ENCODE results near the gene PRR19. TPM values are rescaled to one million over a fixed set of nuclear protein-coding genes. Genes with fewer than 3 reads are reported as not detected.
A peak's percentile ranks its signal among the peaks of the same experiment; 100 is the strongest.

Gene PRR19
- total RNA-seq, 1 donor from 2014 or later, result 1.3 TPM

DNA sequence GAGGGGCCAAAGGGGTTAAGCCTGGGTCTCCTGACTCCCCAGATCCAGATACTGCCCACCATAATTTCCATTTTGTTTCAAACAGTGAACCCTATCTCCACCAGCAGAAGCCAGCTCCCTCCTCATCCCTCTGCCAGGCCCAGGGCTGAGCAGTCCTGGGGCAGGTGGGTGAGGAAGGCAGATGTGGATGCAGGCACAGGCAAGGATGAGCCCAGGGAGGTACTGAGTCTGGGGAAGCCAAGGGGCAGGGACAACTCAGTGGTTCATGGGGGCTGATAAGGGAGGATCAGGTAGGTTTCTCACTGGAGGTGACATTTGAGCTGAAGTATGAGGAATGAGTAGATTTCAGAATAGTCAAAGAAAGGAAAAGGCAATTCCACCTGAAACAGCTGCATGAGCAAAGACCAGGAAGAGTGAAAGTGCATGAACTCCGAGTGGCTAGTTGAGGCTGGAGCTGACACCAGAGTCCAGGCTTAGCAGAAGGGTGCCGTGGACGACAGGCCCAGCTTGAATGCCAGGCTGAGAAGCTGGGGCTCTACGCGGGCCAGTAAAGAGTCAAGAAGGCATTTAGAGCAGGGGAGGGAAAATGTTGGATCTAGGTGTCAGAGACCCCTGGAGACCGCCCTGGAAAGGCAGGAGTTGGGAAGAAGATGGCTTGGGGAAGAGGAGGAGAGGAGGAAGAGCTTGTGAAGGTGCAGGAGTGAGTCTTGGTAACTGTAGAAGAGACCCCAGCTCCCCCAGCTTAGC, 22.6 kb upstream of the PRR19 start:
- H3K9ac ChIP-seq (ENCODE audit: low read length), result peak overlapping the region; percentile 82
- no peaks in the 10 kb centered on the region for H3K9me3 ChIP-seq (ENCODE audit: insufficient read depth, low read depth, low read length)
- peak overlapping the region; percentile 88 for H3K4me3 Mint-ChIP-seq (ENCODE audit: unreplicated experiment)
- H3K4me3 ChIP-seq (ENCODE audit: insufficient read depth, low read depth, low read length), result peak overlapping the region; percentile 76
- no peaks in the 10 kb centered on the region for H3K27me3 Mint-ChIP-seq (ENCODE audit: low read depth, unreplicated experiment)
- no peaks in the 10 kb centered on the region for H3K27me3 ChIP-seq (ENCODE audit: insufficient read depth, low read length)
- TF ChIP-seq, protein P1, sequence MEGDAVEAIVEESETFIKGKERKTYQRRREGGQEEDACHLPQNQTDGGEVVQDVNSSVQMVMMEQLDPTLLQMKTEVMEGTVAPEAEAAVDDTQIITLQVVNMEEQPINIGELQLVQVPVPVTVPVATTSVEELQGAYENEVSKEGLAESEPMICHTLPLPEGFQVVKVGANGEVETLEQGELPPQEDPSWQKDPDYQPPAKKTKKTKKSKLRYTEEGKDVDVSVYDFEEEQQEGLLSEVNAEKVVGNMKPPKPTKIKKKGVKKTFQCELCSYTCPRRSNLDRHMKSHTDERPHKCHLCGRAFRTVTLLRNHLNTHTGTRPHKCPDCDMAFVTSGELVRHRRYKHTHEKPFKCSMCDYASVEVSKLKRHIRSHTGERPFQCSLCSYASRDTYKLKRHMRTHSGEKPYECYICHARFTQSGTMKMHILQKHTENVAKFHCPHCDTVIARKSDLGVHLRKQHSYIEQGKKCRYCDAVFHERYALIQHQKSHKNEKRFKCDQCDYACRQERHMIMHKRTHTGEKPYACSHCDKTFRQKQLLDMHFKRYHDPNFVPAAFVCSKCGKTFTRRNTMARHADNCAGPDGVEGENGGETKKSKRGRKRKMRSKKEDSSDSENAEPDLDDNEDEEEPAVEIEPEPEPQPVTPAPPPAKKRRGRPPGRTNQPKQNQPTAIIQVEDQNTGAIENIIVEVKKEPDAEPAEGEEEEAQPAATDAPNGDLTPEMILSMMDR (IDR thresholded peaks at IDR 0.05; ENCODE audit: insufficient read depth, low read depth, low read length), result no peak
- no peak for TF ChIP-seq EZH2 (IDR thresholded peaks at IDR 0.05; ENCODE audit: insufficient read depth, low read length)
- H4K20me1 ChIP-seq (ENCODE audit: insufficient read depth, low read length), result peaks cover 59% of the 10 kb centered on the region
- H2AFZ ChIP-seq (ENCODE audit: low read depth, low read length), result no peak overlapping the region
- H3K79me2 ChIP-seq (ENCODE audit: insufficient read depth, low read length), result peaks cover 69% of the 10 kb centered on the region
- H3K27ac ChIP-seq (ENCODE audit: low read depth, low read length), result peak overlapping the region; percentile 84
- H3K36me3 ChIP-seq (ENCODE audit: insufficient read depth, low read length), result peaks cover 6% of the 10 kb centered on the region
- peaks cover 46% of the 10 kb centered on the region for H3K4me1 Mint-ChIP-seq (ENCODE audit: low read depth, unreplicated experiment)
- FAIRE-seq, result no peak
- no peaks in the 10 kb centered on the region for H3K9me3 Mint-ChIP-seq (ENCODE audit: unreplicated experiment)
- H3K4me2 ChIP-seq (ENCODE audit: low read length), result peak overlapping the region; percentile 94
- no peak for DNase-seq (ENCODE audit: low read depth)
- H3K27ac Mint-ChIP-seq (ENCODE audit: unreplicated experiment), result peak overlapping the region; percentile 83
- peaks cover 62% of the 10 kb centered on the region for H3K4me1 ChIP-seq (ENCODE audit: insufficient read depth, low read length)
- peaks cover 13% of the 10 kb centered on the region for H3K36me3 Mint-ChIP-seq (ENCODE audit: low read depth, unreplicated experiment)

- H3K4me2 ChIP-seq (ENCODE audit: low read length), result peak overlapping the region; percentile 94
- no peak for TF ChIP-seq EZH2 (IDR thresholded peaks at IDR 0.05; ENCODE audit: insufficient read depth, low read length)
- TF ChIP-seq, protein P1 (IDR thresholded peaks at IDR 0.05; ENCODE audit: insufficient read depth, low read depth, low read length), result peak; percentile 68
- H3K36me3 Mint-ChIP-seq (ENCODE audit: low read depth, unreplicated experiment), result peaks cover 9% of the 10 kb centered on the region
- H3K4me1 Mint-ChIP-seq (ENCODE audit: low read depth, unreplicated experiment), result peaks cover 45% of the 10 kb centered on the region
- H3K4me3 Mint-ChIP-seq (ENCODE audit: unreplicated experiment), result peak overlapping the region; percentile 88
- H3K9me3 ChIP-seq (ENCODE audit: insufficient read depth, low read depth, low read length), result no peaks in the 10 kb centered on the region
- peak overlapping the region; percentile 76 for H3K4me3 ChIP-seq (ENCODE audit: insufficient read depth, low read depth, low read length)
- peak overlapping the region; percentile 83 for H3K27ac Mint-ChIP-seq (ENCODE audit: unreplicated experiment)
- H3K9ac ChIP-seq (ENCODE audit: low read length), result peak overlapping the region; percentile 82
- peaks cover 57% of the 10 kb centered on the region for H4K20me1 ChIP-seq (ENCODE audit: insufficient read depth, low read length)
- H3K36me3 ChIP-seq (ENCODE audit: insufficient read depth, low read length), result peaks cover under 1% of the 10 kb centered on the region
- peaks cover 66% of the 10 kb centered on the region for H3K4me1 ChIP-seq (ENCODE audit: insufficient read depth, low read length)
- FAIRE-seq, result no peak
- H3K27me3 ChIP-seq (ENCODE audit: insufficient read depth, low read length), result no peaks in the 10 kb centered on the region
- no peaks in the 10 kb centered on the region for H3K9me3 Mint-ChIP-seq (ENCODE audit: unreplicated experiment)
- H3K27ac ChIP-seq (ENCODE audit: low read depth, low read length), result peak overlapping the region; percentile 84
- H2AFZ ChIP-seq (ENCODE audit: low read depth, low read length), result peak overlapping the region; percentile 45
- peak; percentile 82 for DNase-seq (ENCODE audit: low read depth)
- H3K79me2 ChIP-seq (ENCODE audit: insufficient read depth, low read length), result peaks cover 68% of the 10 kb centered on the region
- H3K27me3 Mint-ChIP-seq (ENCODE audit: low read depth, unreplicated experiment), result no peaks in the 10 kb centered on the region
Measured at GRCh38 chr19:42279902-42280814, 21.8 kb upstream of the PRR19 start.
